Mucosa of descending colon (tissue), 3 donors: Measurements from ENCODE around the gene SRSF3. TPM values are rescaled to one million over a fixed set of nuclear protein-coding genes. Genes with fewer than 3 reads are reported as not detected.
"Not testable (repeated sequence)": the region's sequence is repeated elsewhere in the genome, so short reads cannot be mapped to it uniquely, and the experiment has no call there.

ENCODE experiments used
- ATAC-seq: fragments of 200-7000 bp; cut with Tn5 transposase; one replicate; pipeline ENCODE4 v1.9.1; 2020; ENCODE audit warnings: mild to moderate bottlenecking, moderate library complexity
- DNase-seq, 3 donors: peaks; one replicate each; pipeline ENCODE4 v3.0.0-alpha.2; 2020
- H3K36me3 ChIP-seq: fragments of 200-600 bp; one replicate; pipeline ENCODE4 v1.8.0; 2021; ENCODE audit warnings: low read depth, mild to moderate bottlenecking
- H3K4me1 ChIP-seq: fragments of 200-600 bp; one replicate; pipeline ENCODE4 v1.8.0; 2021; ENCODE audit warnings: low read depth, mild to moderate bottlenecking
- H3K4me3 ChIP-seq: fragments of 200-600 bp; one replicate; pipeline ENCODE4 v1.8.0; 2021; ENCODE audit warnings: mild to moderate bottlenecking
- H3K9me3 ChIP-seq: fragments of 200-600 bp; one replicate; pipeline ENCODE4 v1.8.0; 2021; ENCODE audit warnings: mild to moderate bottlenecking
- intact Hi-C, 2 donors: fragments of 100-400 bp; cut with DNase I in 1 of 2; cut with micrococcal nuclease in 1 of 2; formaldehyde crosslinking; loops; one replicate each; pipeline versions ENCODE4 v1.11.0 to v1.11.1; 2022; cut with DNase I, micrococcal nuclease
- total RNA-seq, 3 donors: library from RNA; stranded (reverse); fragmentation: NEBNext Ultra II Directional in 2 of 3; extraction: Animal tissue kit (Norgen Biotek cat#: 25700) in 2 of 3; gene quantifications; one replicate each; pipeline versions ENCODE4 v1.2.1 to v1.2.4, GENCODE V29; 2021 to 2023
- TF ChIP-seq, protein P1 (sequence below): fragments of 200-600 bp; IDR thresholded peaks from one replicate; pipeline ENCODE4 v1.8.0; 2022; ENCODE audit warnings: antibody characterized with exemption, mild to moderate bottlenecking
- donor health status: DM: no; HTN: no; CAD: no; lungs with moderate emphysema.
- donor health status: DM: no; HTN: no; CAD: no.
- donor health status: DM: no; HTN: yes; CAD: no.

SRSF3 gene
- total RNA-seq, 3 donors from 2014 or later: 176 to 243 (median 229) TPM

DNA sequence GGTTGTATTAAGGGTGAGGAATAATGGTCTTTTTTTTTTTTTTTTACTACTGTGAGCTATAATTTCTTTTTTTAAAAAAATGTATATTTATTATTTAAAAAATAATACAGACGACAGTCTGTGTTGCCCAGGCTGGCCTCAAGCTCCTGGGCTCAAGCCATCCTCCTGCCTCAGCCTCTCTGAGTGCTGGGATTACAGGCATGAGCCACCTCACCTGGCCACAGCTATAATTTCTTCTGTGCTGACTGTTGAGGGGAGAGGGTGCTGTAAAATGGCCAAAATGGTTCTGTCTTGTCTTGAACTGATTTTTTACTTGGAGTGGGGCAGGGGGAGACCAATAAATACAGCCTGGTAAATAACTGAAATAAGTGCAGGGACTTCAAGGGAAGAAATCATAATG, 3.6 kb downstream of the SRSF3 start:
- no peak for DNase-seq
- TF ChIP-seq, protein P1, sequence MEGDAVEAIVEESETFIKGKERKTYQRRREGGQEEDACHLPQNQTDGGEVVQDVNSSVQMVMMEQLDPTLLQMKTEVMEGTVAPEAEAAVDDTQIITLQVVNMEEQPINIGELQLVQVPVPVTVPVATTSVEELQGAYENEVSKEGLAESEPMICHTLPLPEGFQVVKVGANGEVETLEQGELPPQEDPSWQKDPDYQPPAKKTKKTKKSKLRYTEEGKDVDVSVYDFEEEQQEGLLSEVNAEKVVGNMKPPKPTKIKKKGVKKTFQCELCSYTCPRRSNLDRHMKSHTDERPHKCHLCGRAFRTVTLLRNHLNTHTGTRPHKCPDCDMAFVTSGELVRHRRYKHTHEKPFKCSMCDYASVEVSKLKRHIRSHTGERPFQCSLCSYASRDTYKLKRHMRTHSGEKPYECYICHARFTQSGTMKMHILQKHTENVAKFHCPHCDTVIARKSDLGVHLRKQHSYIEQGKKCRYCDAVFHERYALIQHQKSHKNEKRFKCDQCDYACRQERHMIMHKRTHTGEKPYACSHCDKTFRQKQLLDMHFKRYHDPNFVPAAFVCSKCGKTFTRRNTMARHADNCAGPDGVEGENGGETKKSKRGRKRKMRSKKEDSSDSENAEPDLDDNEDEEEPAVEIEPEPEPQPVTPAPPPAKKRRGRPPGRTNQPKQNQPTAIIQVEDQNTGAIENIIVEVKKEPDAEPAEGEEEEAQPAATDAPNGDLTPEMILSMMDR: no peak
- H3K9me3 ChIP-seq: no peaks in the 10 kb centered on the region
- peaks cover 14% of the 10 kb centered on the region for H3K36me3 ChIP-seq
- H3K4me1 ChIP-seq: peaks cover 51% of the 10 kb centered on the region
- intact Hi-C loops: loop anchor here in 1 of 2 donors (10.0 kb wide), 1 partner anchor 53 kb away; the partner anchor contains the start of gene STK38
- ATAC-seq: no peak
- no peak overlapping the region for H3K4me3 ChIP-seq

DNA sequence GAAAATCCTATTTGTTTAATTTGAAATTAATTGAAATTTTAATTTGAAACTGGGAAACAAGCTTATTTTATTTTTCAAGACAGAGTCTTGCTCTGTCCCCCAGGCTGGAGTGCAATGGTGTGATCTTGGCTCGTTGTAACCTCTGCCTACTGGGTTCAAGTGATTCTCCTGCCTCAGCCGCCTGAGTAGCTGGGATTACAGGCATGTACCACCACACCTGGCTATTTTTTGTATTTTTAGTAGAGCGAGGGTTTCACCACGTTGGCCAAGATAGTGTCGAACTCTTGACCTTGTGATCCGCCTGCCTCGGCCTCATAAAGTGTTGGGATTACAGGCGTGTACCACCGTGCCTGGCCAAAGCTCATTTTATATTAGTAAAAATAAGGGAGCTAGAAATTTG, 4.2 kb downstream of the SRSF3 start:
- intact Hi-C loops: loop anchor here in 1 of 2 donors (10.0 kb wide), 1 partner anchor 54 kb away; the partner anchor contains the start of gene STK38
- Histone ChIP-seq H3K4me1 (peaks cover 54% of the 10 kb centered on the region), H3K36me3 (peaks cover 20% of the 10 kb centered on the region), H3K4me3 (no peak overlapping the region), H3K9me3 (no peaks in the 10 kb centered on the region)
- DNase-seq: no peak
- no peak for ATAC-seq
- TF ChIP-seq, protein P1: no peak

DNA sequence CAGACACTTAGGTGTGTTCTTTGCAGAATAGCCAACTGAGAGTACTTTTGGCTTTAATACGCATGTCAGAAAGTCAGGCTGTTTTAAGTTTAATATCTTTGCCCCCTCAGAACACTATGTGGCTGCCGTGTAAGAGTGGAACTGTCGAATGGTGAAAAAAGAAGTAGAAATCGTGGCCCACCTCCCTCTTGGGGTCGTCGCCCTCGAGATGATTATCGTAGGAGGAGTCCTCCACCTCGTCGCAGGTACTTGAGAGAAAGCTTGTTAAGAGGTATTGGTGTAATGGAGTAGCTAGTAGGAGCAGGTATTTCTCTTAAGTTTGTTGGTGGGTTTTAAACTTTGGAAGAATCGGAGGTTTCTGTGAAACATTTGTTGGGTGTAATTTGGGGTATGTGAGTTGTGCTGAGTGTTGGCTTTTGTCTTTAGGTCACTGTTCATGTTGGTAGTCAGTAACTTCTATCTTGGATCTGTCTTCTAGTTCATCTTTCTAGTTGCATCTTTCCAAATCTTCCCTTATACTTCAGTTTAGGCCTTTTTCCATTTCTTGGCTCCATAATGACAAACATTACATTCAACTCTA, 4.7 kb downstream of the SRSF3 start:
- Histone ChIP-seq H3K9me3 (no peaks in the 10 kb centered on the region), H3K4me1 (peaks cover 54% of the 10 kb centered on the region), H3K36me3 (peaks cover 23% of the 10 kb centered on the region), H3K4me3 (no peak overlapping the region)
- ATAC-seq: no peak
- intact Hi-C loops: loop anchor here in 1 of 2 donors (10.0 kb wide), 1 partner anchor 54 kb away; the partner anchor contains the start of gene STK38
- TF ChIP-seq, protein P1: no peak
- no peak for DNase-seq

DNA sequence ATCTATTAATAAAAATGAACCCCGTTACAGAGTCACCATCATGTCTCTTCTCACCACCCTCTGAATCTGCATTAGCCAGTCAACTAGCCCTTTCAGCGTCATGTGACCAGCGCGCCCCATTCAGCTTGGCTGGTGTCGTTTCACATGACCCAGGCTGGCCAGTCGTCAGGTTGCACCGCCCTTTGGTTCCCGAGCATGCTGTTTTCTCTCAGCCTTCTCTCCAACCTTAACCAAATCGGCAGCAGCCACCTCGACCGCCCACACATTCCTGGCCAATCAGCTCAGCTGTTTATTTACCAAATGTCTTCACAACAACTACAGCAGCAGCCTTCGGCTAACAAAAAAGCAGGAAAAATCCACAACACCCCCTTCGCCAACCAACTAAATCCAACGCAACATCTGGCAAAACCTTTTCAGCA, 5.6 kb downstream of the SRSF3 start:
- DNase-seq (peak in 1 of 3 donors; percentile 45), ATAC-seq (peak; percentile 26)
- no peak overlapping the region for H3K4me3 ChIP-seq
- H3K36me3 ChIP-seq: peaks cover 23% of the 10 kb centered on the region
- intact Hi-C loops: loop anchor here in 1 of 2 donors (10.0 kb wide), 1 partner anchor 55 kb away; the partner anchor contains the start of gene STK38
- H3K4me1 ChIP-seq: peaks cover 59% of the 10 kb centered on the region
- no peaks in the 10 kb centered on the region for H3K9me3 ChIP-seq
- TF ChIP-seq, protein P1: no peak

DNA sequence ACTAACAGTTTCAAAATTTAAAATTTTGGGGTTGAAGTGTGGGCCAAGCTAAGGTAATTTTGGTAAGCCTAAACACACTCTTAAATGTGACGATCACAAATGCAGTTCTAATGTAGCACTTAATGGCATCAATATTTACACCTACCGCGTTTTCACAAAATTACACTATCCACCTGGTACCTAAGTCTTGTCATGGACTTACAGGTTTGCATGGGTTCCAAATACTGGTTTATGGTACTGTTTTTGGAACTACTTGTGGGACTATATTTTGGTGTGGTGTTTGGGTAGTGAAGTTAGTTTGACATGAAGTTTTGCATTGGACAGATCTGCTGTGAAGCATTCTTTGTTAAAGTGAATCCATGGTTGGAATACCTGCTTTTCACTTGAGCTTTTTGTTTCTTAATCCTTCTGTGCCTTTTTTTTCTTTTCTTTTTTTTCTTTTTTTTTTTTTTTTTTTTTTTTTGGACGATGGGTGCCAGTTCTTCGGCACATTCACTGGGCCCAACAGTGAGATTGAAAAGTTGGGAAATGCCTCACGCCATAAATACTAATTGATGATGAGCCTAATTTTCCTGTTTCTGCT, 6.5 kb downstream of the SRSF3 start:
- H3K4me1 ChIP-seq: peaks cover 67% of the 10 kb centered on the region
- DNase-seq: no peak
- ATAC-seq: no peak
- H3K4me3 ChIP-seq: no peak overlapping the region
- TF ChIP-seq, protein P1: no peak
- peaks cover 23% of the 10 kb centered on the region for H3K36me3 ChIP-seq
- no peaks in the 10 kb centered on the region for H3K9me3 ChIP-seq
- intact Hi-C loops: no loop called here

DNA sequence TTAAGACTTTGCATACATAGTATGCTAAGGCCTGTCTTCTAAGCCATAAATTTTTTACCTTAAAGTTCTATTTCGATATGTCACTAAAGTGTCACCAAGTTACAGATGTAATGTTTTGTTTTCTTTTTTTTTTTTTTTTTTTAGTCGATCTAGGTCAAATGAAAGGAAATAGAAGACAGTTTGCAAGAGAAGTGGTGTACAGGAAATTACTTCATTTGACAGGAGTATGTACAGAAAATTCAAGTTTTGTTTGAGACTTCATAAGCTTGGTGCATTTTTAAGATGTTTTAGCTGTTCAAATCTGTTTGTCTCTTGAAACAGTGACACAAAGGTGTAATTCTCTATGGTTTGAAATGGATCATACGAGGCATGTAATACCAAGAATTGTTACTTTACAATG, 7.7 kb downstream of the SRSF3 start:
- Histone ChIP-seq H3K4me1 (peaks cover 72% of the 10 kb centered on the region), H3K36me3 (peaks cover 23% of the 10 kb centered on the region)
- H3K9me3 ChIP-seq, intact Hi-C loops, ATAC-seq, H3K4me3 ChIP-seq, DNase-seq: not testable (repeated sequence)
